Right lung (tissue), 10 donors: ENCODE data around the gene ARRDC4. TPM values are rescaled to one million over a fixed set of nuclear protein-coding genes. Genes with fewer than 3 reads are reported as not detected.
A peak's percentile ranks its signal among the peaks of the same experiment; 100 is the strongest.

Experiments
- DNase-seq, 2 donors: peaks; one replicate each; pipeline ENCODE4 v3.0.0-alpha.2; 2013
- long read RNA-seq, 8 donors: transcript quantifications; one replicate each; lab custom pipeline, GENCODE V29; 2026
- polyA plus RNA-seq, 5 donors: library from polyadenylated mRNA; unstranded; fragments of 120-200 nt; gene quantifications; one replicate each; pipeline versions ENCODE4 v1.2.1 to v1.2.3, GENCODE V29; 2013; ENCODE audit warnings: inconsistent platforms in 1 of 5, low replicate concordance in 1 of 5; ENCODE audit not compliant: insufficient read length in 5 of 5, insufficient read depth in 1 of 5

Gene ARRDC4
- polyA plus RNA-seq: 10 to 100 TPM; 13.0 to 20.5 (median 15.8) TPM
- long read RNA-seq, donor 1, full-length matches to known transcripts: 3 of 3 reads
- long read RNA-seq, donor 1, partial matches to known transcripts: 0 of 3 reads
- long read RNA-seq, donor 1, other reads (novel, unspliced or antisense): 0 of 3 reads
- long read RNA-seq, donor 2, full-length matches to known transcripts: 1 of 1 reads
- long read RNA-seq, donor 2, partial matches to known transcripts: 0 of 1 reads
- long read RNA-seq, donor 2, other reads (novel, unspliced or antisense): 0 of 1 reads
- long read RNA-seq, donor 3, full-length matches to known transcripts: 4 of 4 reads
- long read RNA-seq, donor 3, partial matches to known transcripts: 0 of 4 reads
- long read RNA-seq, donor 3, other reads (novel, unspliced or antisense): 0 of 4 reads
- long read RNA-seq, donor 4: 0 reads
- long read RNA-seq, donor 5, full-length matches to known transcripts: 1 of 1 reads
- long read RNA-seq, donor 5, partial matches to known transcripts: 0 of 1 reads
- long read RNA-seq, donor 5, other reads (novel, unspliced or antisense): 0 of 1 reads
- long read RNA-seq, donor 6, full-length matches to known transcripts: 5 of 5 reads
- long read RNA-seq, donor 6, partial matches to known transcripts: 0 of 5 reads
- long read RNA-seq, donor 6, other reads (novel, unspliced or antisense): 0 of 5 reads
- long read RNA-seq, donor 7, full-length matches to known transcripts: 5 of 5 reads
- long read RNA-seq, donor 7, partial matches to known transcripts: 0 of 5 reads
- long read RNA-seq, donor 7, other reads (novel, unspliced or antisense): 0 of 5 reads
- long read RNA-seq, donor 8: 0 reads

GRCh38 chr15:97960364-97961066 lies at the start of gene ARRDC4:
ARRDC4 (plus strand) TSS chr15:97960703; CDS start chr15:97960862, 159 bp downstream.
- DNase-seq: peak; percentile 100

GRCh38 chr15:97914711-97915110 lies 45.8 kb upstream of the ARRDC4 start:
- no peak for DNase-seq

GRCh38 chr15:97915261-97915660 lies 45.2 kb upstream of the ARRDC4 start:
- DNase-seq: no peak

GRCh38 chr15:97921296-97921865 lies 39.1 kb upstream of the ARRDC4 start:
- DNase-seq: no peak

- DNase-seq: no peak
Observed at GRCh38 chr15:97929456-97930229, 30.9 kb upstream of the ARRDC4 start.

GRCh38 chr15:97930230-97930629 lies 30.3 kb upstream of the ARRDC4 start:
- no peak for DNase-seq

GRCh38 chr15:97931314-97931713 lies 29.2 kb upstream of the ARRDC4 start:
- DNase-seq: no peak

- no peak for DNase-seq
Observed at GRCh38 chr15:97933589-97933988, 26.9 kb upstream of the ARRDC4 start.

- no peak for DNase-seq
Observed at GRCh38 chr15:97940993-97941392, 19.5 kb upstream of the ARRDC4 start.

GRCh38 chr15:97941572-97941971 lies 18.9 kb upstream of the ARRDC4 start:
- no peak for DNase-seq

GRCh38 chr15:97944724-97945123 lies 15.8 kb upstream of the ARRDC4 start:
- DNase-seq: no peak

- DNase-seq: no peak
Observed at GRCh38 chr15:97947465-97948260, 12.8 kb upstream of the ARRDC4 start.

GRCh38 chr15:97953254-97953653 lies 7.2 kb upstream of the ARRDC4 start:
- DNase-seq: no peak

- no peak for DNase-seq
Observed at GRCh38 chr15:97953748-97954147, 6.8 kb upstream of the ARRDC4 start.

- DNase-seq: no peak
Observed at GRCh38 chr15:97955035-97955434, 5.5 kb upstream of the ARRDC4 start.

- no peak for DNase-seq
Observed at GRCh38 chr15:97955529-97955928, 5.0 kb upstream of the ARRDC4 start.

- no peak for DNase-seq
Observed at GRCh38 chr15:97959724-97960363, 659 bp upstream of the ARRDC4 start.

- peak; percentile 17 to 26 for DNase-seq
Observed at GRCh38 chr15:97961067-97961954, 808 bp downstream of the ARRDC4 start.
